ENCODE measurements around the gene IQCH.
A peak's percentile ranks its signal among the peaks of the same experiment; 100 is the strongest.
"Not testable (repeated sequence)": the region's sequence is repeated elsewhere in the genome, so short reads cannot be mapped to it uniquely, and the experiment has no call there.

Gene IQCH

GRCh38 chr15:67254238-67255175 lies at the start of gene IQCH, which contains the start of gene AAGAB:
TSS of gene IQCH (plus strand) at chr15:67254786. CDS start at chr15:67254897, 111 bp downstream.
TSS of gene AAGAB (minus strand) at chr15:67254661. CDS start at chr15:67254631, 30 bp downstream.
- FAIRE-seq: peak; percentile 61

- FAIRE-seq: no peak
Observed at GRCh38 chr15:67207555-67208207, 46.9 kb upstream of the IQCH start.

- FAIRE-seq: no peak
Observed at GRCh38 chr15:67208396-67208795, 46.2 kb upstream of the IQCH start.

- no peak for FAIRE-seq
Observed at GRCh38 chr15:67210555-67211168, 43.9 kb upstream of the IQCH start.

GRCh38 chr15:67212684-67213367 lies 41.8 kb upstream of the IQCH start:
- FAIRE-seq: no peak

- FAIRE-seq: no peak
Observed at GRCh38 chr15:67215102-67215501, 39.5 kb upstream of the IQCH start.

- no peak for FAIRE-seq
Observed at GRCh38 chr15:67216859-67217258, 37.7 kb upstream of the IQCH start.

- FAIRE-seq: no peak
Observed at GRCh38 chr15:67218428-67218827, 36.2 kb upstream of the IQCH start.

- no peak for FAIRE-seq
Observed at GRCh38 chr15:67219288-67219687, 35.3 kb upstream of the IQCH start.

GRCh38 chr15:67224889-67225288 lies 29.7 kb upstream of the IQCH start:
- no peak for FAIRE-seq

GRCh38 chr15:67225336-67225735 lies 29.2 kb upstream of the IQCH start:
- no peak for FAIRE-seq

- FAIRE-seq: no peak
Observed at GRCh38 chr15:67227431-67227830, 27.2 kb upstream of the IQCH start.

- FAIRE-seq: no peak
Observed at GRCh38 chr15:67227846-67228245, 26.7 kb upstream of the IQCH start.

- FAIRE-seq: no peak
Observed at GRCh38 chr15:67228286-67228685, 26.3 kb upstream of the IQCH start.

- FAIRE-seq: no peak
Observed at GRCh38 chr15:67230504-67230903, 24.1 kb upstream of the IQCH start.

- no peak for FAIRE-seq
Observed at GRCh38 chr15:67232591-67232990, 22.0 kb upstream of the IQCH start.

GRCh38 chr15:67240235-67241131 lies 14.1 kb upstream of the IQCH start:
- no peak for FAIRE-seq

- no peak for FAIRE-seq
Observed at GRCh38 chr15:67241132-67241855, 13.3 kb upstream of the IQCH start.

- FAIRE-seq: no peak
Observed at GRCh38 chr15:67242708-67243111, 11.9 kb upstream of the IQCH start.

- FAIRE-seq: no peak
Observed at GRCh38 chr15:67244971-67245478, 9.6 kb upstream of the IQCH start.

- FAIRE-seq: not testable (repeated sequence)
Observed at GRCh38 chr15:67246606-67247005, 8.0 kb upstream of the IQCH start.
